Gastrocnemius medialis (tissue), 4 donors: ENCODE results near the gene TMEM117.

Experiments used
- POLR2A ChIP-seq, 2 donors: fragments of 450-650 bp; IDR thresholded peaks; one replicate each; pipeline ENCODE4 v1.6.1; 2017; ENCODE audit warnings: antibody characterized with exemption in 2 of 2, mild to moderate bottlenecking in 2 of 2, moderate library complexity in 2 of 2
- TF ChIP-seq, protein P1 (sequence below), 5 experiments: fragments of 450-650 bp in 3 of 5; fragments of 200-600 bp in 2 of 5; sonication (generic) in 2 of 5; IDR thresholded peaks in 4 of 5; conservative IDR thresholded peaks in 1 of 5; 1 replicate in 4 of 5; 2 replicates in 1 of 5; pipeline ENCODE4 v1.5.1; 2016 to 2019; ENCODE audit warnings: antibody characterized with exemption in 5 of 5, mild to moderate bottlenecking in 3 of 5, moderate library complexity in 3 of 5

DNA sequence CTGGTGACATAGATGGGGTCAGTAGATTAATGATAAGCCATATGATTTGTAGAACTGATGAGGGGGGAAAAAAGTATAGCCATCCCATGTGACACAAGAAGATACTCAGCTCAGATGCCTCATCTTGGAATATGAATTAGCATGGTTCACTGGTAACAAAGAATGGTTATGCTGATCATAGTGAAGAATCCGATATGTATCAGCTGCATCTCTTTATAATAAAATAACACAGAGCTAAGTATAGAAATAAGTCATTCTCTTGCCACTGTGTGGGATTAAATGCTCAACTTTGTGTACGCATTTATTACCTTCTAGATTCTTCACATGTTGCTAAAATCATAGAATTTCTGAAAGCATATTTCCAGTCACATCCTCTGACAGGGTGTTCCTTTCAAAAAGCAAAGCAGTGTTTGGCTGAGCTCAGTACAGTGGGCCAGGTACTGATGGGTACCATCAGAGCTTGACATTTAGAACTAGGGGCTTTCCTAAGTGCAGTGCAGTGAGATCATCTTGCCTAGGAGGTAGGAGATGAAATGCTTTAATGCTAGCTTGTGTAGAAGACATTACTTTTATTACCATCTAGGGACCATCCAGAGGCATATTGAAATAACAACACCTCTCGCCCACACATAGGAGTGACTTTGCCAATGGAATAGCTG is 256.2 kb downstream of the TMEM117 start:
- TF ChIP-seq, protein P1, sequence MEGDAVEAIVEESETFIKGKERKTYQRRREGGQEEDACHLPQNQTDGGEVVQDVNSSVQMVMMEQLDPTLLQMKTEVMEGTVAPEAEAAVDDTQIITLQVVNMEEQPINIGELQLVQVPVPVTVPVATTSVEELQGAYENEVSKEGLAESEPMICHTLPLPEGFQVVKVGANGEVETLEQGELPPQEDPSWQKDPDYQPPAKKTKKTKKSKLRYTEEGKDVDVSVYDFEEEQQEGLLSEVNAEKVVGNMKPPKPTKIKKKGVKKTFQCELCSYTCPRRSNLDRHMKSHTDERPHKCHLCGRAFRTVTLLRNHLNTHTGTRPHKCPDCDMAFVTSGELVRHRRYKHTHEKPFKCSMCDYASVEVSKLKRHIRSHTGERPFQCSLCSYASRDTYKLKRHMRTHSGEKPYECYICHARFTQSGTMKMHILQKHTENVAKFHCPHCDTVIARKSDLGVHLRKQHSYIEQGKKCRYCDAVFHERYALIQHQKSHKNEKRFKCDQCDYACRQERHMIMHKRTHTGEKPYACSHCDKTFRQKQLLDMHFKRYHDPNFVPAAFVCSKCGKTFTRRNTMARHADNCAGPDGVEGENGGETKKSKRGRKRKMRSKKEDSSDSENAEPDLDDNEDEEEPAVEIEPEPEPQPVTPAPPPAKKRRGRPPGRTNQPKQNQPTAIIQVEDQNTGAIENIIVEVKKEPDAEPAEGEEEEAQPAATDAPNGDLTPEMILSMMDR (IDR thresholded peaks at IDR 0.05 in 4 of 5, conservative IDR thresholded peaks at IDR 0.05 in 1 of 5), result no peak
- no peak for TF ChIP-seq POLR2A (IDR thresholded peaks at IDR 0.05)
